HuH-7.5 (cell line): ENCODE measurements around the gene VCAN.

ENCODE experiments used
- DNase-seq: peaks from one replicate; pipeline ENCODE4 v3.0.0; 2011; ENCODE audit warnings: low spot score

Gene VCAN

DNA sequence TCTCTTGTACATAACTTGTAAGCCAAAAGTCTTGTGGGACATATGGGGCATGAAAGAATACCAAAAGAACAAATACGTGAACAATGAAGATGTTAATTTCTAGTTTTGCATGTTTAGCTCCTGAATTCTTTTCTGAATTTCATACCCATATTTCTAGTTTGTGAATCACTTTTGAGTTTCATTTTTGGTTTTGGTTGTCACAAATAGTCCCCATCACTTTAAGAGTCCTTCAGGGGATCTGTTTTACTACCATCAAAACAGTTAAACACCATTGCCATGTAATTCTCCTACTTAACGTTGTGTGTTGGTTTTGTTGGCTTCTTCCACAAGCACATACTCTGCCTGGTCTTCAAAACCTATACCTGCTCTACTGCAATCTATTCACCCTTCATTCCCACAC, 27.0 kb downstream of the VCAN start:
- DNase-seq = no peak

DNA sequence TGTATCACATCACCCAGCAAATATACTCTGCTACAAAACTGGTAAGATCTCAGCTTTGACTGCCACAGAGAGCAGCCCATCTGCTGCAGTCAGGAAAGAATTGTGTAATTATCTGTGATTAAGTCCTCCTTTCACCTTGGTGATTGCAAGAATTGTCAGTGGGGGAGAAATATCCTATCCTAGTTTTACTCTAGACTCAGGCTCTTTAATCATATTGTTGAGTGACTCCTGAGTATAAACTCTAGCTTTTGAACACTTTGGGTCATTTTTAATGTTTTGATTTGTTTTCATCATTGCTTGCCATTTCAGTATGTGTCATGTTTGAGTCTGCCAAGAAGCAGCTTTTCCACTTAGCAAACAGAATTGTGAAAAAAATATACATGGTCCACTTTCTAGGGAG, 32.1 kb downstream of the VCAN start:
- no peak for DNase-seq

DNA sequence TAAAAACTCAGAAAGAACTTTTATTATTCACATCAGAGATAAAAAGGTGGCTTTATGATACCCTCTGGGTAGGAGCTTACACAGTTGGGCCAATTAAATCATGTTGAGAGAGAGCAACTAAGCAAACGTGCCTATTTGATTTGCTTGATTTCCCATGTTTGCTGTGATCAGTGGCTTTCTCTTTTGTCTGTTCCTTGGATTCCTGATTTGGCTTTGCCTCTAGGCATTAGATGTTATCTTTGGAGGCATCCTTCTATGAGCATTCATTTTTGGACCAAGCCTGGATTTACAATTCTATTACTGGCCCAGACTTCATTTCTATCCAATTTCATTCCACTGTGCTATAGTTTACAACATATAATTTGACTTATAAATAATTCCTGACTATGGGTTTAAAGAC, 35.9 kb downstream of the VCAN start:
- DNase-seq = no peak

DNA sequence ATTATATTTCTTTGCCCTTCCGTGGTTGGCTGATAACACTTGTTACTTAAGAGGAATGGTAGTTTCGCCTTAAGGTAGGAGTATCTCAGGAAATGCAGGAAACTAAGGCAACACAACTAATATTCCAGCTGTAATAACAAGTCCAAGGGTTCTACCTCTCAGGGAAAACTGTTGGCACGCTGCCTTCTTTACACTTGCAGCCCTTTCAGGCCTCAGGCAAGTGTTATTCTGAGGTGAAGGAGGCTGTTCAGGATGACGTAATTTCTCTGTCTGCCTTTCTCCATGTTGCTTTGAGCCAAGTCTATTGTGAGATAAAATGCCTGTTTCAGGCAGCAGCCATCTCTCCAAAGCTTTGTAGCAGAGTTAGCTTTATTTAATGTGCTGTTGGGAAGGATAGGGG, 38.0 kb downstream of the VCAN start:
- no peak for DNase-seq

DNA sequence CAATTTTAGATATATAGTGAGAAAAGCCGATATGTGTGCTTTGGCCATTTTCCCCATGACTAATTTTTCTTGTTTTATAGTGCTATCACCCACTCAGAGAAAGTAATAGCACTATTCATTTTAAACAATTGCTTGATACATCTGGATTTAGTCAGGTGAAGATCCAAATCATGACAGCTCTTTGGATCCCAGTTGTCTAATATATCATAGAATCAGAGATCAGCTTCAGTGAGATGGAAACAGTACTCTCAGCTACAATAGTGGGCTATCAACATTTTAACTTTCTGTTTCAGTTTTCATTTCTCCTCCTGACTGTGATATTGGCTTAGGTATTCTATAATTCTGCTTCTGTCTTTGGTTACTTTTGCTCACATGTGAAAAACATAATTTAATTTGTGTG, 38.7 kb downstream of the VCAN start:
- DNase-seq = no peak

DNA sequence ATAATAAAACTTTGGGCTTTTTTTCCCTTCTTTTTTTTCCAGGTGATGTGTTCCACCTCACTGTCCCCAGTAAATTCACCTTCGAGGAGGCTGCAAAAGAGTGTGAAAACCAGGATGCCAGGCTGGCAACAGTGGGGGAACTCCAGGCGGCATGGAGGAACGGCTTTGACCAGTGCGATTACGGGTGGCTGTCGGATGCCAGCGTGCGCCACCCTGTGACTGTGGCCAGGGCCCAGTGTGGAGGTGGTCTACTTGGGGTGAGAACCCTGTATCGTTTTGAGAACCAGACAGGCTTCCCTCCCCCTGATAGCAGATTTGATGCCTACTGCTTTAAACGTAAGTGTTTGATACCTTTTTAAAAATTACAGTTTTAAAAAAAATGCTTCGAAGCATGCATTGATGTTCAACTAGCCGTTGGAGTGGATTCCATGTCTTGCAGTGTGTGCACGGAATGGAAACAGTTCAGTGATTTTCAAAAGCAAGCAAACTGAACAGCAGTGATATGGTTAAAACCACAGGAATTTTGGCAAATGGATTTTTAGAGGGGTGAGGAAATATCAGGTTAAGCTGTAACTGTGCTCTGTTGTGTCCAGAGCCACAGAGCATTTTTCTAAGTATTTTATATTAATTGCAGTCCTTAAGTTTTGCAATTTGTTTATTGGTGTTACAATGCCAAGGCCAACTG, 40.7 kb downstream of the VCAN start:
- DNase-seq = no peak

DNA sequence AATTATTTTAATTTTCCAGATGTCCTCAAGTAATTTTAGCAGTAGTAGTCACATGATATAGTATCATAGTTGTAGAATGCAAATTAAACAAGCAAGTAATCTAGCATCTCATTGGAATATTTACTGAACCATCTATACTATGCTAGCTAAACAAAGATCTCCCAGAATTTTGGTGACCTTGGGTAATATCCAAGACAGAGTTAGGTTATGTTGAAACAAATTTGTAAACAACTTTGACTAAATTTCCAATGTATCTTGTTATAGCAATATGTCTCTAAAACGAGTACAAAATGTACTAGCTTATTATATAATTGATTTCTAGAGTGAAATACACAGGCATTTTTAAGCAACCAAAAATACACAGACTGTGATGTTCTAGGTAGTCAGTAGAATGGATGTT, 41.5 kb downstream of the VCAN start:
- DNase-seq = no peak

DNA sequence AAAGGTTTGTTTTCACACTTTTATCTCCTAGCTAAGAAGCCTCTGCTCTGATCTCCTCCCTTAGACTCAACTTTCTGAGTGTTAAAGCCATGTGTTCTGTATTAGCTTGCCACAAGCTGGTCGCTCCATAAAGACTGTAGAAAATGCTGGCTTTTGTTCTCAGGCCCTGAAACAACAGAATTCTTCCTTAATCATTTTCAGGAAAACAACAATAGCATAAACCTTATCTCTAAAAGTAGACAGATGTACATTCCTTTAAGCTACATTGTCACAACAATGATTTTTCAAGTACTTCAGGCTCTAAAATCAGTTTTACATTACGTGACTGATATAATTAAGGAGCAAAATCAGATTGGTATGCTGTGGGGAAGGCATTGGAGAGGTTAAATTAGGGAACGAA, 41.9 kb downstream of the VCAN start:
- DNase-seq = no peak

DNA sequence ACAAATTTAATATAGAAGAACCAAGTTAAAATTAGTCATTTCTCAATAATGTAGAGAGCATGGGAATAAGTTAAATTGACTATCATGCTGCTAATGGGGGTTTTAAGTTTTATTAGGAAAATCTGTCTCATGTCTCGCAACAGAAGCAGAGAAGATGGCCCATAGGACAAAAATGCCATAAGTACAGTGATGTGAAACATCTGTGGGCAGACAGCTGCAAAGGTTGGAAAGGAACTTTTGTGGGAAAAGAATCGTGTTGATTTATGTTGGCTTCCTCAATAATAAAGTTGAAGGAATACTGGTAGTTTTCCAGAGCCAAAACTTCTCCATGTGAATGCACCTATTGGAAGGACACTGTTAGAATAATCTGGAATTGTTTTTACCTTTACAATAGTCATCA, 44.8 kb downstream of the VCAN start:
- no peak for DNase-seq

DNA sequence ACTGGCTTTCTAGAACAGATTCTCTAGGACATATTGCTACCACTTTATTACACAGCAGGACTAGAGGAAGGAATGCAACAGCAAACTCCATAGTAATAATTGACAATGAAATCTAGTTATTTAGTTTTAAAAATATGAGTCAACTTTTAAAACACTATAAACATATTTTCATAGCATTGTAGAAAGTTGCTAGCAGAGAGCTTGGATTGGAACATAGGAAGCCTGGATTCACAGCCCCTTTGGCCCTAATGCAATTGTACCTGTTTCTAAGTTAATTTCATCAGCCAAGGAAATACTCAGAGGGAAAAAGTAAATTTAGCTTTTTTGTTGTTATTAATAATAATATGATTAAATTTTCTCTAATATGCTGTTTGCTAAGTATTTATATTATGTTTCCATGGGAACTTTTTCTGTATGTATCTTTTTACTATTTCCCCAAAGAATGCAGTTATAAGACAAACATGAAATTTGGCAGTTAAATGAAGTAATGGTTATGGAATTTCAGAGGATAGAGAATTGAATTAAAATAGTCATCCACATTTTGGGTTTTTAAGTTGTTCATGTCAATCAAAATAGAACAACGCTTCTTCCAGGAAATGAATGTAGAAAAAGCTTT, 45.6 kb downstream of the VCAN start:
- DNase-seq = no peak

DNA sequence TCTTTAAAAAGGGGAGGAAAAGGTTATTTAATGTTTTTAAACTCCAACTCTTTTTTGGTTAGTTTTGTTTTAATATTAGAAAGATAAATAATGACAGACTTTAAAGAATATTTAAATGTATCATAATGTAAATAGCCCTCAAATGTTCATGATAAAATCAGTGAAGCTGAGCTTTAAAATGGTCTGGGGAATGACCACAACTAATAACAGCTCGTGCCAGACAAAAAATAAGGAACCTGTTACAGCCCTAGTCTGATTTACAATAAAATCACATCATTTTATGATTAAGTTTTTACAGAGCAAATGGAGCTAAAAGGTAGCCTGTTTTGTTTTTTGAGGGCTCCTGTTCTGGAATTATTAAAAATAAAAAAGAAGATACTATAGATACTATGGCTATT, 46.1 kb downstream of the VCAN start:
- no peak for DNase-seq

DNA sequence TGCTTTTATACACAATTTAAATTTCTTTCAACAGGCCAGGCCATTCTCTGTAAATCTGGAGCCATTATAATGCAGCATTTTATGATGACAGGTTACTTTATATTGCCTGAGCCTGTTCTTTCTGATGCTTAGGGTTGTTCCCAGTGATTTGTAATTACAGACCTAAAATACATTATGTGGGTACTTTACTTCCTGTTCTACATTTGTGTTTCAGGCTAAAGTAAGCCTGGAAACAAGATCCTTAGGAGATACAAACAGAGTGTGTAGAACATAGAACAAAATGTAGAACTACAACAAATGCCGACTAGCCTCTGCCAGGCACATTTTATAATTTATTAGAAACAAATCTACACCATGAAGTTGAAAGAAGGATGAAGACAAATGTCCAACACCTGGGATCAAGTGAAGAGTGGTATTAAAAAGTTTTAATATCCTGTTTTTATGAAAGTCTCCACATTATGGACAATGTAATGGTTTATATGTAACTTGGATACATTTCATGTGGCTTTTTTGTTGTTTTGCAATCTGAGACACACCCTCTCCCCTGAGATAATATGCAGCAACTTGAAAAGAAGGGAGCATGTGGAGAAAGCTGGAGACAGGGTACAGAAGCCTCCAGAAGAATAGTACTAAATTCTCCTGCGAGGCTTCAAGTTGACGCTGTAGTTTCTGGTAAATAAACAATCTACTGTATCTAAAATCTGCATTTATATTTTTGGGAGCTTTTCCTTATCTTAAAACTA, 46.9 kb downstream of the VCAN start:
- DNase-seq = no peak

DNA sequence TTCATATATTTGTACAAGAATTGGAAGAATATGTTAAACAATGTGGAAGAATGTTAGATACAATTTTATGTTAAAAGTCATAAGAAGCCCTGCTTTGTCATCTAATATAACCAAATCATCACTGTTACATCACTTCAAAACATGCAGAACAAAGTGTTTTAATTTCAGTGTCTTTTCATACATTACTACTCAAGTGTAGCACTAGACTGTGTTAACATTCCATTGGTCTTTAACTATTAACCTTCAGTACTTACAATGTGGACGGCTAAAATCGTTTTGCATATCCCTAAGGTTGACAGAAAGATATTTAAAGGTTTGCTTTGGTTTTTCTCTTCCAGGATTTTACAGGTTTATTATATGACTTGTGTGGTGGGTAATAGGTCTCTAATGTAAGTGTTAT, 50.9 kb downstream of the VCAN start:
- DNase-seq = no peak

DNA sequence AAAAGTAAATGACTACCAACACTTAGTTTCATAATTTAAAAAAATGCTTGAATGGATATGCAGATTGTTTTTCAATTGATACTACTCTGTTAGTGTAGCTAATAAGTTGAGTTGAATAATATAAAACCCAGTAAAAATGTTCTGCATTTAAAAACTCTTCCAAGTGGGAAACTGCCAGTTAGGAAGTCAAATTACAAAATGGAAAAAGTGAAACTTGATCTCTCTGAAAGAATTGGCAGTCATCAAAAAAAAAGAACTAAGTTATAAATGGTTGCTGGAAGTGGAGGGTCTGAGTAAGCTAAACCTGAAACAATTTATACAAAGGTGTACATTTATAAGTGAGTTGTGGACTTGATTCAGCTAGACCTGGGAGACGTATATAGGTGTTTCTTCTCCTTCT, 52.4 kb downstream of the VCAN start:
- DNase-seq = no peak

DNA sequence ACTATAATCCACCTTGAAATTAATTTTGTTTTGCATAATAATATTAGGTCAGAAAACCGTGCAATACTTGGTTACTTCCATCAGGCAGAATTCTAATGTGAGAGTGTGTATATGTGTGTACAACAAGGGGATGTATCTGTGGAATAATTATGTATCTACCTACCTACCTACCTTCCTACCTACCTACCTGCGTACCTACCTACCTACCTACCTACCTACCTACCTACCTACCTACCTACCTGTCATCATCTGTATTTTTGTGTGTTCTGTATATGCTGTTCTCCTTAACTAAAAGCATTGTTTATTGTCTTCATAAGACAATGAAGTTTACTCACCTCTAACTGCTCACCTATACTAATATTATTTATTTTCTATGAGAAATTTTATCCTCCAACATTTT, 52.8 kb downstream of the VCAN start:
- DNase-seq = no peak

DNA sequence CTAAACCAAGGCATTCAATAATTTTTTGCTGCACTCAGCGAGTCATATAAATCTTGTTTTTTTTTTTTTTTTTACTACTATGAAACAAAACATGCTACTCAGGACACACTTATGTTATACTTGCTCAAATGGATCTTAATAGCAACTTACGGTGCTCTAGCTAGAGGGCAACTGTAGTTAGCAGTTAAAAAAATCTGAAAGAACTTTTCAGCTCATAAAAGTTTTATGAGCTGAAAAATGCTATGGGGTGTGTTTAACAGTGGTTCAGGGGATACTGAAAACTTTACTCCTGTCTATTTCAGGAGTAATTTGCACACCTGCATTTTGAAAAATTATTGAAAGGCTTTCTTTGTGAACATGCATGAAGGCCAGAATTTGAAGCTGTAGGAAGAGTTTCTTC, 53.4 kb downstream of the VCAN start:
- no peak for DNase-seq

DNA sequence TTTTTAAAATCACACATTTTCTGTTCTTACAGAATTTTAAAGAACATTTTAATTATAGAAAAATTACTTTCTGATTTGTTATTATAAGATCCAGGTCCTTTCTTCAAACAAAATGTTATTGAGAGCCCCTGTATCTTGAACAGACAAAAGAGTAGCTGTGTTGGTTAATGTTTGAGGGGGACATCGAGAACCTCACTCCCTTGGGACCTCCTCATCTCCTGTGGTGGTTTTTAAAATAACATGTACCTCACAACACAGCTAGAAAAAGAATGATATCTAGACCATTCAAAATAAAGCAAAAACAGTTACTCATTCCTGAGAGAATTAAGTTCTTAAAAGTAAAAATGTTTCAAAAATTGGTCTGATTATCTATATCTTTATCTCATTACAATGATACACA, 54.7 kb downstream of the VCAN start:
- no peak for DNase-seq

DNA sequence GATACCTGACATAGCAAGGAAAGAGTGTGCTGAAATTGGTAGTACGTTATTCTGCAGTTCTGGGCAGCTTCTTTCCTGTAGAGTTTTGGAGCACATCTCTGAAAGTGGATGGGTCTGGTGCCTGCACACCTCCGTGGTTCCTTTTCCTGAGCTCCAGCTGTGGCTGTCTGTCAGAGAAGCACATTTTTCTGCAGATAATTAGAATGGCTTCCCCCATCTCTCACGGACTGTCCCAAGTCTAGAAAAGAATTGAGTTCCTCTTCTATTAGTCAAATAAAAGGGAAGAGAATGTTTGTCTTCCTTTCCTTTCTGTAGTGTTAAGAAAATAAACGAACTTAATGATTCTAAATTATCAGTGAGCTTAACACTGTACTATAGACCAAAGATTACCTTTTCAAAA, 55.7 kb downstream of the VCAN start:
- DNase-seq = no peak

DNA sequence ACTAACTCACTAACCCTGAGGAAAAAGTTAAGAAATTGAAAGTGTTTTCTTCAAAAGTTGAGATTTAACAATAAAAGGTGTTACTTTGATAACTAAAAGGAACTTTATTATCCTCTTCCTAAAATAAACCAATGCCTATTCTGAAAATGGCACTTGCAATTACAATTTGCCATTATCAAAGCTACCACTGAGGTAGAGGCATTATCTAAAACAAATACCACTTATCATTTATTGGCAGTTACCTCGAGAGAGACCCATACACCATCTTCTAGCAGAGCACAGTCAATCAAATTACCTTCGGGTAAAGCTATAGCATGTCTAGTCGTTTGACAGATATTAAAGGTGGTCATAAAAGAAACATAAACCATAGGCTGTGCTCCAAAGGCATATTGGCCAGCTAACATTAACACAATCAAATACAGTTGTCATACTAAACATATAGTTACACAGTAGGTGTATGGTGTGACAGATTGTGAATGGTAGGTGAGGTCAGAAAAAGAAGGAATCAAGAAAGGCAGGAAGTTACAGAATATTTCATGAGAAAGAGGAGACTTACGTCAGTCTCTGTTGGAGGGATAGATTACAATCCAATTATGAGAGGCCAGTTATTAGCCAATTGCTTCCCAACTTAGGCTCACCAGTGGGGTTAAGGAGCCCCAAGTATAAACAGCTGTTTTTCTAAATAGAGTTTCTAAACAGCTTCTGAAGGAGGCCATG, 56.3 kb downstream of the VCAN start:
- no peak for DNase-seq

DNA sequence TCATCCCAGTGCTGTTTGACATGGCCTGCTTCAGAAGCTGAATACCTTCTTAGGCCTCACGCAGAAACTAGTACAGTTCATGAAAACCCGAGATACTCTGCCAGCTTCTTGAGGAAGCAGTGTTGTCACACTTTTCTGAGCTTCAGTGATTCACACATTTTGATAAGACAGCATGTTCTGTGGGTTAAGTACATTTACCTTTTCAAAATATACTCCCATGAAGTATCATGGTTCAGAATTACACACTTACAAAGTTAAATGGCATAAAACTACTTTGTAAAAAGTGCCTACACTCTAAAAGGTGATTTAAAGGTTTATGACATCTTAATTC, 56.9 kb downstream of the VCAN start:
- no peak for DNase-seq

DNA sequence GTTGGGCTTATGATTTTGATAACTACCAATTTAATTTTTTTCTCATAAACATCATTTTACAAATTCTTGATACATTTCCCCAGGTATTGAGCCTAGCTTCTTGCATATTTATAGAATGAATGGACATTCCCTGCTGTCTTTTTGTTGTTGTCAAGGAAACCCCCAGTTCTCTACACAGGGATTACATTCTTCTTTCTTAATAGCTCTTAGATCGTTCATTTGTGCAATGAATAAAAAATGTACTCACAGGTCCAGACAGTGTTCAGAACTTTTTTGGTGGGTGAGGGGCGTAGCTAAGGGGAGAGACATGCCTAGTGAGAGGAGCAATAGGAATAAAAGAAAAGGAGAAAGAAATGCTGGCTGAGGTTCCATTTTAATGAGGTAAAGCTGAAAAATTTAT, 58.6 kb downstream of the VCAN start:
- DNase-seq = no peak

DNA sequence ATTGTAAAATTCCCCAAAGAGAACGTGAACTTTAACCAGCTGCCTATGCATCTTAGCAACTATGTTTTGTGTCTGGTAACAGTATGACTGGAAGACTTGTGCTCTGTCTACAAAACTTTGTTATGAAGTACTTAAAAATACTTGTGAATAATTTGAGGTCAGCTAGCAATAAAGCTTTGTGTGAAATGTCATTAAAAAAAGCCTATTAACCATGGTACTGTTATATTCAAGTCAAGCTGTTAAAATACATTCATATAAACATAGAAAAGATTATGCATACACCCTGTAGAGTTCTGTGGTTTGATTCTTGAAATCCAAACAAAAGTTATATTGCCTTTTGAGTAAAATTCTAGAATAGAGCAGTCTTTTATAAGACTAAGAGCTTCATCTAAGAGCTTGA, 60.1 kb downstream of the VCAN start:
- DNase-seq = no peak

DNA sequence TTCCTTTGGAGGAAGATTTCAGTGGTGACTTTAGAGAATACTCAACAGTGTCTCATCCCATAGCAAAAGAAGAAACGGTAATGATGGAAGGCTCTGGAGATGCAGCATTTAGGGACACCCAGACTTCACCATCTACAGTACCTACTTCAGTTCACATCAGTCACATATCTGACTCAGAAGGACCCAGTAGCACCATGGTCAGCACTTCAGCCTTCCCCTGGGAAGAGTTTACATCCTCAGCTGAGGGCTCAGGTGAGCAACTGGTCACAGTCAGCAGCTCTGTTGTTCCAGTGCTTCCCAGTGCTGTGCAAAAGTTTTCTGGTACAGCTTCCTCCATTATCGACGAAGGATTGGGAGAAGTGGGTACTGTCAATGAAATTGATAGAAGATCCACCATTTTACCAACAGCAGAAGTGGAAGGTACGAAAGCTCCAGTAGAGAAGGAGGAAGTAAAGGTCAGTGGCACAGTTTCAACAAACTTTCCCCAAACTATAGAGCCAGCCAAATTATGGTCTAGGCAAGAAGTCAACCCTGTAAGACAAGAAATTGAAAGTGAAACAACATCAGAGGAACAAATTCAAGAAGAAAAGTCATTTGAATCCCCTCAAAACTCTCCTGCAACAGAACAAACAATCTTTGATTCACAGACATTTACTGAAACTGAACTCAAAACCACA, 67.4 kb downstream of the VCAN start:
- DNase-seq = no peak
